HG02870 (cell line): ENCODE results near the gene PPEF2.
A peak's percentile ranks its signal among the peaks of the same experiment; 100 is the strongest.
"Not testable (repeated sequence)": the region's sequence is repeated elsewhere in the genome, so short reads cannot be mapped to it uniquely, and the experiment has no call there.

Experiments used
- ATAC-seq: cut with Tn5 transposase; IDR thresholded peaks from one replicate; pipeline ENCODE4 v1.9.1; 2021; ENCODE audit warnings: mild to moderate bottlenecking, moderate library complexity; ENCODE audit not compliant: unreplicated experiment

The PPEF2 gene

DNA sequence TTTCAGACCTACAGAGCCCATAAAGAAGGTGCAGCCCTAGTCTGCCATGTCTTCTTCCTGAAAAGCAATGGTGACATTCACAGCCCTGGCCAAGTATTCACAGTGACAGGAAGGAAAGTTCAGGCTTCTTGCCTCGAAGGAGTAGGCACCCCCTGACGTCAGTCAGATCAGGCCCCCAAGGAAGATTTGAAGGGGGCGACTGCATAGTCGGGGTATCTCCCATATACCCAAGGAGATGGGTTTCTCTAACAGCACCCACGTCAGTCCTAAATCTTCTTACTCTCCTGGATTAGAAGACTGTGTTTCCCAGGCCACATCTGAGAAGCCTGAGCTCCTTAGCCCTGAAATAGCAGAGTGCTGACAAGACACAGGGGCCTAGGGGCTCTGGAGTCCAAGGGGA lies at the start of gene PPEF2:
PPEF2 (minus strand) TSS at position 101 of the 400 bp plus-strand sequence. CDS start 6,127 bp downstream, outside the sequence.
- ATAC-seq = no peak

DNA sequence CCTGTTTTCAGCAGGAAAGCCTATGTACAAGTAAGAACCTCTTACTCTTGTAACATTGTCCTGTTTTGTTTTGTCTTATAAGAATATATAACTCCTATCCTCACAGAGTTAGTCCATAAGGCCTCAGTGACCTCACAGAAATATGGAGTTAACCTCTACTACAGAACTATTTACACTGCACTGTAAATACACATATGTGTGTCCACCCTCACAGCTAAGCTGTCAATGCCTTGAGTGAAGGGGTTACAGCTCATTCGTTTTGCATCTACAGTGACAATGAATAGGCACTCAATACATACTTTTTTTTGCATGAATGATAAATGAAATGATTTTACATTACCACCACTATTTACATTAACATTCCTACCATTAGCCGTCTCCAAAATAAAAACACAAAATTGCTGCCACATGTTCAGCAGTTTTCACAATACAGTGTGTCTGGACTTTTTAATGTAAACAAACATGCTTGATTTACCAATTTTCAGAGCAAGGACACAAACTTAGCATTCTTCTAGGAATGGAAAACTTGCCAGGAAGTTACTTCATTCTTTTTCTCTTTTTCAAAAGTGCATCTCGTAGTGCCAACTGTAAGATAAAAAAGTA lies 48.1 kb upstream of the PPEF2 start:
- ATAC-seq = no peak

- ATAC-seq = peak; percentile 62
Observed at GRCh38 chr4:75948822-75949444, 46.7 kb upstream of the PPEF2 start.

DNA sequence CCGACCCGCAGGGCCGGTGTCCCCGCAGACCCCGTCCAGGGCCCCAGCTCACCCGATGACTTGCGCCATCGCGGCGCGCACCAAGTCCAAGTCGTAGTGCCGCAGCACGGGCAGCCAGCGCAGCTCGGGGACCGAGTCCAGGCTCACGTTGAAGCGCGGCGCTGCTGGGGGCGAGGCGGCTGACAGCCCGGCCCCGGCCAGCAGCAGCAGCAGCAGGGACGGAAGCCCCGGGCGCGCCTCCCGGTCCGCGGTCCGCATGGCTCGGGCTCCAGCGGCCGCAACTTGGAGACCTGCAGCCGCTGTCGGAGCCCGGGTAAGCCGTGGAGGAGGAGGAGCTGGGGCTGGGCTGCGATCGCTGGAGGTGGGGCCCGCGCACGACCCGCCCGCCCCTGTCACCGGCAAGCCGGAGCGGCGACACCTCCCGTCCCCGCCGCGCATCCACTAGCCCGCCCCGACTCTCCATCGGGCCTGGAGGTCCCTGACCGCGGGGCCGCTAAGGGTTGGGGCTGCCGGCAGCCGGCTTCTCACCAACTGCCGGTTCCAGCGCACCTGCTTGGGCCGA lies 38.5 kb upstream of the PPEF2 start, which contains the start of gene NAAA:
NAAA (minus strand) TSS at position 322 of the 562 bp plus-strand sequence; CDS start at position 258, 64 bp downstream.
- ATAC-seq = peak; percentile 72

GRCh38 chr4:75939890-75940691 lies 37.8 kb upstream of the PPEF2 start:
- ATAC-seq = peak; percentile 52

GRCh38 chr4:75935628-75936027 lies 33.4 kb upstream of the PPEF2 start:
- ATAC-seq = no peak

- ATAC-seq = no peak
Observed at GRCh38 chr4:75930152-75930551, 27.9 kb upstream of the PPEF2 start.

DNA sequence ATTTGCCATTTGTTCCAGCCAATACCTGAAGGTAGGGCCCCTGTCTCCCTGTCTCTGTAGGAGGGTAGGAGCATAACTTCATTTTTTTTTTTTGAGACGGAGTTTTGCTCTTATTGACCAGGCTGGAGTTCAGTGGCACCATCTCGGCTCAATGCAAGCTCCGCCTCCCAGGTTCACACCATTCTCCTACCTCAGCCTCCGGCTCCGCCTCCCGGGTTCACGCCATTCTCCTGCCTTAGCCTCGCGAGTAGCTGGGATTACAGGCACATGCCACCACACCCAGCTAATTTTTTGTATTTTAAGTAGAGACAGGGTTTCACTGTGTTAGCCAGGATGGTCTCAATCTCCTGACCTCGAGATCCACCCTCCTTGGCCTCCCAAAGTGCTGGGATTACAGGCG lies 22.7 kb upstream of the PPEF2 start:
- ATAC-seq = not testable (repeated sequence)

GRCh38 chr4:75924309-75924827 lies 22.1 kb upstream of the PPEF2 start:
- ATAC-seq = no peak

DNA sequence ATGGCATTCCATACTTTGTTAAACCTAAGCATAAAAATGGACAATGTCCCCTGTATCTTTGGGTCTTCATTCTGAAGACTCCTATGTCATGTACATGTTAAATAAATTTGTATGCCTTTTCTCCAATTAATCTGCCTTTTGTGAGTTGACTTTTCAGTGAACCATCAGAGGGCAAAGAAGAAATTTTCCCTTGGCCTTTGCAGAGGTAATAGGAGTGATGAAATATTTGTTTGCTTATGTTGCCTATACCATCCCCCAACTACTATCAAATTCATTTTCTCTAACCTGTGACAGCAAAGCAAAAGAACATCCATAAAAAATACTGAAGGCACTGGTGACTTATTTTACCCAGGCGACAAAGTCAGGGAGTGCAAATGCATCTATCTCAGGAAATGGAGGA lies 20.3 kb upstream of the PPEF2 start:
- no peak for ATAC-seq

- ATAC-seq = no peak
Observed at GRCh38 chr4:75921910-75922309, 19.7 kb upstream of the PPEF2 start.

DNA sequence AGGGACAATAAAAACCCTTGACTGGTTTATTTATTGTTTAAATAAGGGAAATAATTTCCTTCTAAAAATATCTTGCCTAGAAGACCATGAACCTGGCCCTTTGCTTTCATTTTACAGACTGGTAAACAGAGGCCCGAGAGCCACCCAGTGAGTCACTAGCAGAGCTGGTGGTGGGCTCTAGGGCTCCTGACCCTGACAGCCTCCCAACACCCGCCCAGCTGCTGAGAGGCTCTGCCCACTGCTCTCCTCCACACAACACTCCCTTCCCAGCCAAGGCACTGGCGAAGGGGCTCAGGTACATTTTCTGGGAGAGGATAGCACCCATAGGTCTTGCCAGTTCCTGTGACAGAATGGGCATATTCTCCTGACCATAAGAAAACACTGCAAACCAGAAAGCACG lies 18.1 kb upstream of the PPEF2 start:
- ATAC-seq = no peak

GRCh38 chr4:75919920-75920319 lies 17.7 kb upstream of the PPEF2 start:
- ATAC-seq = no peak

DNA sequence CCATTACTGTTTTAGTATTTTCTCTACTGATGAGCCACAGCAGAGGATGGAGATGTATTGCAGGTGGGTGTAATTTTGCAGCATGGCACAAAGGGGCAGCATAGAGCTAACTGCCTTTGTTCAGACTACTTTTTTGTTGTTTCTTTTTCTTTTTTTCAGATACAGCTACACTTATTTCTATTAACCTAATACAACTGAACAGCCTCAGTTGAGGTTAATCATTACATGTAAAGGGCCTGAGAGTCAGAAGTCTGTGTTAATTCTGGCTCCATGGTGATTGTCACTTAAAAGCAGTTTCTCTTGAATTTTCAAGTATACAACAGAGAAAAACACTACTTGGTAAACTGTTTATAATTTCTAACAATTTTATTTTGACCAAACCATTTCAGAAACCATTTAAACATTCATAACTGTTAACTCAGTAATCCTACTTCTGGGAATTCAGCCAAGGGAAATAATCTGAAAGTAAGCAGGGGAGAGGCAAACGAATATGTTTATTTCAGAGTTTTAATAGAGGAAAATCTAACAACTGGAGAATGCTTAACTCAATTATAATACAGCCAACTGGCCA lies 13.9 kb upstream of the PPEF2 start:
- ATAC-seq = peak; percentile 67

DNA sequence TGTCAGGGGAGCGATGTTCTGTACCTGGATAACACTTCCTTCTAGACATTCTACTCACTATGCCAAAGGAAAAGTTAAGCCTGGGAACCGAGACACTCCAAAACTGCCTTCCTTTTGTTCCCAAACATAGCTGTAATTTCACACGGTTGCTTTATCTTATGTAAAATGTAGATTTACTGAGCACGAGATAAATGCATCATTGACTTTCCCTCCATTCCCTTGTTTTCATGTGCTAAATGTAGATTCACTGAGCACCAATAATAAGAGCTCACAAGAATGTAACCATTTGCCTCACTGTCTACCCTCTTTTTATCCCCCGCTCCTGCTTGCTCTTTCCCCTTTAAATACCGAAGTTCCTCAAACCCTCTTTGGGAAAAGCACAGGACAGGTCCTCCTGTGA lies 10.7 kb upstream of the PPEF2 start:
- ATAC-seq = no peak

DNA sequence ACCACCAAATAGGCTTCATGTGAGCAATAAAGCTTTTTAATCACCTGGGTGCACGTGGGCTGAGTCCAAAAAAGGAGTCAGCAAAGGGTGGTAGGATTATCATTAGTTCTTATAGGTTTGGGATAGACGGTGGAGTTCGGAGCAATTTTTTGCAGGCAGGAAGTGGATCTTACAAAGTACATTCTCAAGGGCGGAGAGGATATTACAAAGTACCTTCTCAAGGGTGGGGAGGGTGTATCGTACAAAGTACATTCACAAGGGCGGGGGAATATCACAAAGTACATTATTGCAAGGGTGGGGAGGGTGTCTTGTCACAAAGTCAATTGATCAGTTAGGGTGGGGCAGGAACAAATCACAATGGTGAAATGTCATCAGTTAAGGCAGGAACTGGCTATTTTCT lies 8.6 kb upstream of the PPEF2 start:
- not testable (repeated sequence) for ATAC-seq

DNA sequence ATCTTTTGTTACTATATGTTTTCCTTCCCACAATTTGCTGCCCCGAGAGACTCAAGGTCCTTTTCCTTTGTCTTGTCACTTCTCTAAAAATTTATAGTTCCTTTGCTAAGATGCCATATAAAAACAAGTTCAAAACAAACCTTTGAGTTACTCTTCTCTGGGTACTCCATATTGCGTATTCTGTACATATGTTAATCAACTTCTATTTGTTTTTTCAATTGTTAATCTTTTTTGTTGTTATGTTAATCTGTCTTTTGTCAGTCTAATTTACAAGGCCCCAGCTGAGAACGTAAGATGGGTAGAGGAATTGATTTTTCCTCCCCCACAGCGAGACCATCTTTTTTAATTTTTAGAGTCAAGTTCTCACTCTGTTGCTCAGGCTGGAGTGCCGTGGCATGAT lies 7.2 kb upstream of the PPEF2 start:
- no peak for ATAC-seq

GRCh38 chr4:75908555-75908954 lies 6.3 kb upstream of the PPEF2 start:
- no peak for ATAC-seq

- ATAC-seq = no peak
Observed at GRCh38 chr4:75907966-75908365, 5.7 kb upstream of the PPEF2 start.

DNA sequence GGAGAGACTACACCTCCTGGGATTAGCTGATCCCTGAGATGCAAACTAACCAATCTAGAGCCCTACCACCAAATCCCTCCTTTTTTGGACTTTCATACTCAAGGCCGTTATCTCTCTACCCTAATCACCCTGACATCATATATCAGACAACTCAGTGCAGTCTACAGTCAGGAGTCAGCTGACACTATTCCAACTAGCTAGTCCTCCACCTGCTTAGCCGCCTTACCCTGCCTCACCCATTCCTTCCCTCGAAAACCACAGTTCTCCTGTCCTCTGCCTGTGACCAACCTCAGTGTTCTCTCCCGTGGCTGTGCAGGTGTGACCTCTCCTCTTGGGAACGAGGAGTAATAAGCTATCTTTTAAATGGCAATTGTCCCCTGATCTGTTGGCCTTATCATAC lies 1.8 kb upstream of the PPEF2 start:
- ATAC-seq = no peak

GRCh38 chr4:75898536-75898935 lies 3.7 kb downstream of the PPEF2 start:
- no peak for ATAC-seq
